HepG2 (cell line): Measurements from ENCODE around the gene KATNB1. TPM values are rescaled to one million over a fixed set of nuclear protein-coding genes. Genes with fewer than 3 reads are reported as not detected.

Experiments used
- ATAC-seq: fragments of 200-7000 bp; cut with Tn5 transposase; 3 replicates; pipeline ENCODE4 v1.9.1; 2020; ENCODE audit warnings: mild to moderate bottlenecking, moderate library complexity
- BruUV-seq: library from RNA; stranded (reverse); fragments of 400-500 nt; replicated peaks from 2 replicates; lab custom pipeline; 2021; lab: Mats Ljungman, UMichigan
- CTCF ChIA-PET: fragments of 300-600 bp; formaldehyde crosslinking; extraction: SDS; loops from one replicate; lab custom pipeline; 2021; ENCODE audit warnings: low total read pairs, inconsistent platforms, low intra/inter-chr PET ratio; lab: Yijun Ruan, JAX
- POLR2A ChIA-PET: fragments of 350-600 bp; sonication (Branson Sonifier 250); formaldehyde crosslinking; loops from one replicate; lab custom pipeline; 2020; ENCODE audit warnings: antibody characterized with exemption, inconsistent platforms; lab: Yijun Ruan, JAX
- DNase-seq: peaks from one replicate; pipeline ENCODE4 v3.0.0-alpha.2; 2015; ENCODE audit warnings: low spot score
- FAIRE-seq: peaks from 3 replicates; lab custom pipeline; 2011; peaks lifted over from hg19 to GRCh38; lab: Jason Lieb, UNC
- H2AFZ ChIP-seq: one replicate; pipeline ENCODE4 v1.6.1; 2011; ENCODE audit warnings: low read length, inconsistent platforms
- H3K27ac ChIP-seq: fragments of 300-600 bp; 3 replicates; pipeline ENCODE4 v1.8.0; 2011; ENCODE audit warnings: mixed run types, mild to moderate bottlenecking, mixed read lengths, low read length, inconsistent platforms; ENCODE audit not compliant: insufficient read depth; ENCODE audit errors: extremely low read length
- H3K27me3 ChIP-seq, 2 experiments: fragments of 200-600 bp in 1 of 2; 2 replicates in 1 of 2; 3 replicates in 1 of 2; pipeline versions ENCODE4 v1.6.0 to v1.8.0; 2011; ENCODE audit warnings: low read length in 2 of 2, mild to moderate bottlenecking in 2 of 2, moderate library complexity in 2 of 2, inconsistent platforms in 1 of 2; ENCODE audit not compliant: insufficient read depth in 2 of 2, control insufficient read depth in 1 of 2
- H3K36me3 ChIP-seq, 2 experiments: fragments of 200-600 bp in 1 of 2; replicated peaks in 1 of 2; 2 replicates in 1 of 2; 3 replicates in 1 of 2; pipeline versions ENCODE4 v1.5.1 to v1.8.0; 2011; ENCODE audit warnings: low read length in 2 of 2, inconsistent platforms in 1 of 2; ENCODE audit not compliant: insufficient read depth in 2 of 2, control insufficient read depth in 1 of 2
- H3K4me1 ChIP-seq: 2 replicates; pipeline ENCODE4 v1.5.1; 2012; ENCODE audit warnings: low read length, inconsistent platforms; ENCODE audit not compliant: insufficient read depth
- H3K4me2 ChIP-seq: 2 replicates; pipeline ENCODE4 v1.6.0; 2011; ENCODE audit warnings: low read depth, low read length, inconsistent platforms
- H3K4me3 ChIP-seq, 3 experiments: fragments of 200-600 bp in 1 of 3; sonication (generic), shearing (Covaris generic) in 1 of 3; replicated peaks in 1 of 3; 2 replicates each; pipeline ENCODE4 v1.5.1; 2011 to 2016; ENCODE audit warnings: low read length in 3 of 3, inconsistent platforms in 2 of 3, low read depth in 2 of 3, mild to moderate bottlenecking in 2 of 3, control low read depth in 1 of 3, mixed read lengths in 1 of 3; ENCODE audit not compliant: insufficient read depth in 1 of 3
- H3K79me2 ChIP-seq: one replicate; pipeline ENCODE4 v1.6.1; 2011; ENCODE audit warnings: low read length, inconsistent platforms; ENCODE audit not compliant: insufficient read depth
- H3K9ac ChIP-seq: 2 replicates; pipeline ENCODE4 v1.6.0; 2011; ENCODE audit warnings: mild to moderate bottlenecking, low read depth, low read length, inconsistent platforms; ENCODE audit not compliant: insufficient read depth
- H3K9me3 ChIP-seq: 2 replicates; pipeline ENCODE4 v1.5.1; 2012; ENCODE audit warnings: mild to moderate bottlenecking, low read length
- H4K20me1 ChIP-seq: 2 replicates; pipeline ENCODE4 v1.6.0; 2011; ENCODE audit warnings: inconsistent platforms, mild to moderate bottlenecking, low read length, moderate library complexity; ENCODE audit not compliant: insufficient read depth
- AGO2 ChIP-seq: fragments of 200-400 bp; formaldehyde crosslinking; optimal IDR thresholded peaks from 2 replicates; pipeline ENCODE3; 2017; ENCODE audit warnings: mild to moderate bottlenecking, low read depth, low read length, moderate library complexity
- ATF7-NPFF ChIP-seq: sonication (generic); formaldehyde crosslinking; IDR thresholded peaks from 2 replicates; pipeline ENCODE4 v1.8.1; 2023; ENCODE audit warnings: mild to moderate bottlenecking, low read depth, missing genetic modification reagents, moderate library complexity
- FOXJ3 ChIP-seq: sonication (generic); formaldehyde crosslinking; IDR thresholded peaks from 2 replicates; pipeline ENCODE4 v1.4.0; 2020; ENCODE audit warnings: missing genetic modification reagents, mild to moderate bottlenecking, borderline replicate concordance
- ZMYM3 ChIP-seq: sonication (generic); formaldehyde crosslinking; IDR thresholded peaks from 2 replicates; pipeline ENCODE4 v1.5.1; 2020; ENCODE audit warnings: mild to moderate bottlenecking, missing genetic modification reagents
- ZNF644 ChIP-seq: IDR thresholded peaks from 2 replicates; pipeline ENCODE4 v1.6.1; 2016; ENCODE audit warnings: low read depth
- ZNF83 ChIP-seq: sonication (generic); formaldehyde crosslinking; IDR thresholded peaks from 2 replicates; pipeline ENCODE4 v1.4.0; 2020; ENCODE audit warnings: missing genetic modification reagents, mild to moderate bottlenecking, borderline replicate concordance
- WGBS: methylation state at CpG from one replicate; pipeline ENCODE4 v1.1.6; 2017; ENCODE audit warnings: low lambda C conversion rate; 5-methylcytosine and 5-hydroxymethylcytosine counted together
- in situ Hi-C: cut with HindIII; loops from 2 replicates; pipeline ENCODE4 v1.10.0; 2017; ENCODE audit warnings: low pct_unique_long_range_greater_than_20kb; ENCODE audit not compliant: extremely low pct_ligation_motif_present
- intact Hi-C: fragments of 100-400 bp; cut with micrococcal nuclease; formaldehyde crosslinking; loops from one replicate; pipeline ENCODE4 v1.10.0; 2022; ENCODE audit not compliant: unreplicated experiment
- polyA plus RNA-seq, 8 experiments: library from polyadenylated mRNA; depleted of rRNA in 3 of 8; stranded (reverse) in 7 of 8; unstranded in 1 of 8; fragments of >200 nt; fragmentation: Illumina TruSeq in 4 of 8; extraction: Trizol in 4 of 8; gene quantifications; 2 replicates each; pipeline versions ENCODE4 v1.2.1 to v1.2.3, GENCODE V29; 2011 to 2016; ENCODE audit warnings: low read depth in 4 of 8, missing spikeins in 1 of 8, mixed read lengths in 1 of 8; ENCODE audit not compliant: insufficient read depth in 1 of 8
- total RNA-seq, 5 experiments: library from RNA; depleted of rRNA; stranded (reverse); fragments of >200 nt; fragmentation: Illumina TruSeq; extraction: Trizol; gene quantifications; 2 replicates each; pipeline ENCODE4 v1.2.3, GENCODE V29; 2016; ENCODE audit warnings: low read depth in 1 of 5

KATNB1 gene
- total and polyA plus RNA-seq, 2 of the 13 experiments (the other 11 are each of a cell fraction or from before 2014, with no cell fraction given), result 31.5 to 43.5 TPM

DNA sequence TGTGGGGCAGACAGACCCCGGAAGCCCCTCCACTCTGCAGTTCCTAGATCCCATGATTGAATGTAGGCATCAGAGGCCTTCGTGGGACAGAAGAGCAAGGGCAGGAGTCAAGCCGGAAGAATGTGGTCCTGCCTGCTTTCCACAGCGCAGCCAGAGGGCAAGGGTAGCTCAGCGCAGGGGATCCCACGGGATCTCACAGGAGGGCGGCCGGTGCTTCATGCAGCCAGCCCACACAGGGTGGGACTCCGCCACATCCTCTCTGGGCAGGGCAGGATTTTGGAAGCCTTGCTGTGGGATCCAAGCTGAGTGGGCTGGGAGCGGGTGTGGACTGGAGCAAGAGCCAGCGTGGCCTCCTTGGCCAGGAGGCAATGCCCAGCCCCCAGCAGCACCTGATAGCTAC, 13.0 kb downstream of the KATNB1 start:
- no peak for DNase-seq
- ATAC-seq, result no peak
- ChIA-PET POLR2A (interaction anchor here (0.9 to 1.0 kb wide), 2 partner anchors 13 kb away, joined by 4 to 5 read pairs; partner anchors contain the start of gene KATNB1), CTCF (no interaction called here)
- H3K27me3 ChIP-seq, result no peaks in the 10 kb centered on the region
- H4K20me1 ChIP-seq, result no peaks in the 10 kb centered on the region
- 99% methylated on average over 9 of the region's 11 CpGs for WGBS
- no TSS peak for BruUV-seq
- intact Hi-C loops (no loop called here), in situ Hi-C loops (no loop called here)
- no peak overlapping the region for H3K9ac ChIP-seq
- no peak for FAIRE-seq
- no peaks in the 10 kb centered on the region for H3K79me2 ChIP-seq
- H3K4me1 ChIP-seq, result no peaks in the 10 kb centered on the region
- peaks cover 18 to 20% of the 10 kb centered on the region in 2 experiments; a peak in 3 of 5 replicates for H3K36me3 ChIP-seq
- H3K4me3 ChIP-seq, result no peak overlapping the region
- no peak overlapping the region for H2AFZ ChIP-seq
- H3K27ac ChIP-seq, result no peak overlapping the region
- H3K9me3 ChIP-seq, result no peaks in the 10 kb centered on the region
- H3K4me2 ChIP-seq, result no peak overlapping the region
- TF ChIP-seq ZNF644 (no peak), AGO2 (peak; percentile 60), ZNF83 (CRISPR knock-in tag) (no peak), FOXJ3 (CRISPR knock-in tag) (no peak)

DNA sequence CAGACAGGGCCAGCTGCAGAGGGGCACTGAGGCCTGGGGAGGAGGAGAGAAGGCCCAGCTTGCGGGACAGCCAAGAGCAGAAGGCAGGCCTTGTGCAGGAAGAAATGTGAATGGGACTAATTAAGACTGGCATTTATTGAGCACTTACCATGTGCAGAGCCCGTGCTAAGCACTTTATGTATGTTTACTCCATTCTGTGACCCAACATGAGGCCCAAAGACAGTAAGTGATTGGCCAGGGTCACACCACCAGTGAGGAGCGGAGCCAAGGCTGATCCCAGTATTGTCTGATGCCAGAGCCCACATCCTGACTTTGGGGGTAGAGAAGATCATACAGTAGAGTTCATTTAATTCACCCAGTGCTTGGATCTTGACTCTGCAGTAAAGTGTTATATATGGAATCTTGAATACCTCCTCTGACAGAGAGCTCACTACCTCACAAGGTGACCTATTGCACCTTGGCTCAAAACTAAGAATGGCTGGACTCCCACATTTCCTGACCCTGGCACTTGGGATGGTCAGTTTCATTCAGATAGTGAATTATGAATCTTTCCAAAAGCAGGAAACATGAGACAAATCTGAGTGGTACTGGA, 13.6 kb downstream of the KATNB1 start:
- H3K4me3 ChIP-seq, result no peak overlapping the region
- H3K79me2 ChIP-seq, result no peaks in the 10 kb centered on the region
- ChIA-PET POLR2A (interaction anchor here (0.9 kb wide), 1 partner anchor 14 kb away, joined by 4 read pairs; the partner anchor contains the start of gene KATNB1), CTCF (no interaction called here)
- H3K36me3 ChIP-seq, result peaks cover 19 to 20% of the 10 kb centered on the region in 2 experiments; a peak in 3 of 5 replicates
- H3K4me2 ChIP-seq, result no peak overlapping the region
- no peak for FAIRE-seq
- intact Hi-C loops, result no loop called here
- TF ChIP-seq ATF7-NPFF (CRISPR knock-in tag) (no peak), ZMYM3 (CRISPR knock-in tag) (0 out of 2 replicates have a peak, but pooled peaks have one; percentile 21)
- H3K27me3 ChIP-seq, result no peaks in the 10 kb centered on the region
- DNase-seq, result no peak
- no peak overlapping the region for H3K27ac ChIP-seq
- no TSS peak for BruUV-seq
- in situ Hi-C loops, result no loop called here
- H2AFZ ChIP-seq, result no peak overlapping the region
- no peak overlapping the region for H3K9ac ChIP-seq
- H4K20me1 ChIP-seq, result no peaks in the 10 kb centered on the region
- ATAC-seq, result no peak
- H3K9me3 ChIP-seq, result no peaks in the 10 kb centered on the region
- no peaks in the 10 kb centered on the region for H3K4me1 ChIP-seq
- 100% methylated on average over 3 of the region's 3 CpGs for WGBS
